Measurements from ENCODE around the gene LRSAM1. TPM values are rescaled to one million over a fixed set of nuclear protein-coding genes. Genes with fewer than 3 reads are reported as not detected.

LRSAM1 gene
- total RNA-seq (10 to 100 TPM; 14.2 to 28.5 (median 20.9) TPM), polyA plus RNA-seq (10 to 100 TPM in 1 of 2 donors, 1 to 10 TPM in 1; 9.0 to 11.9 TPM)
- long read RNA-seq, donor 1, transcript LRSAM1-201 (26 exons, 3,146 nt): major isoform, 31 of 174 reads
- long read RNA-seq, donor 1, partial matches to known transcripts: 114 of 174 reads
- long read RNA-seq, donor 1, other reads (novel, unspliced or antisense): 27 of 174 reads
- long read RNA-seq, donor 2: 0 reads
- long read RNA-seq, donor 3, transcript LRSAM1-202 (25 exons, 3,376 nt): minor isoform, 13 of 77 reads
- long read RNA-seq, donor 3, transcript LRSAM1-201 (26 exons, 3,146 nt): major isoform, 37 of 77 reads
- long read RNA-seq, donor 3, partial matches to known transcripts: 9 of 77 reads
- long read RNA-seq, donor 3, other reads (novel, unspliced or antisense): 18 of 77 reads

GRCh38 chr9:127450830-127451607 is at the start of gene LRSAM1, which contains the start of gene RPL12:
Gene LRSAM1, plus strand, starts transcription at chr9:127451510. Its CDS starts 3,018 bp downstream, at chr9:127454528.
Gene RPL12, minus strand, starts transcription at chr9:127451406. Its CDS starts 89 bp downstream, at chr9:127451317.
- Histone ChIP-seq H3K9me3 (no peaks in the 10 kb centered on the region), H3K27ac (peak within 1 kb of the TSS; percentile 79 to 85), H3K4me3 (peak within 1 kb of the TSS; percentile 85), H3K36me3 (no peaks in the 10 kb centered on the region), H3K27me3 (no peaks in the 10 kb centered on the region), H3K4me1 (ENCODE audit: insufficient read depth) (peaks cover 12% of the 10 kb centered on the region)
- DNase-seq: peak; percentile 98 to 100 (median 99)
- intact Hi-C loops (cut with DNase I): loop anchor here in 1 of 4 donors (5.0 kb wide), 1 partner anchor 136 kb away; no protein-coding TSS in a partner anchor
- TF ChIP-seq POLR2A (IDR thresholded peaks at IDR 0.05) (peak; percentile 100), EP300 (IDR thresholded peaks at IDR 0.05) (no peak)
- WGBS, 3 donors: 0 to 2% (median 1%) methylated on average over 63 to 71 of the region's 71 CpGs

DNA sequence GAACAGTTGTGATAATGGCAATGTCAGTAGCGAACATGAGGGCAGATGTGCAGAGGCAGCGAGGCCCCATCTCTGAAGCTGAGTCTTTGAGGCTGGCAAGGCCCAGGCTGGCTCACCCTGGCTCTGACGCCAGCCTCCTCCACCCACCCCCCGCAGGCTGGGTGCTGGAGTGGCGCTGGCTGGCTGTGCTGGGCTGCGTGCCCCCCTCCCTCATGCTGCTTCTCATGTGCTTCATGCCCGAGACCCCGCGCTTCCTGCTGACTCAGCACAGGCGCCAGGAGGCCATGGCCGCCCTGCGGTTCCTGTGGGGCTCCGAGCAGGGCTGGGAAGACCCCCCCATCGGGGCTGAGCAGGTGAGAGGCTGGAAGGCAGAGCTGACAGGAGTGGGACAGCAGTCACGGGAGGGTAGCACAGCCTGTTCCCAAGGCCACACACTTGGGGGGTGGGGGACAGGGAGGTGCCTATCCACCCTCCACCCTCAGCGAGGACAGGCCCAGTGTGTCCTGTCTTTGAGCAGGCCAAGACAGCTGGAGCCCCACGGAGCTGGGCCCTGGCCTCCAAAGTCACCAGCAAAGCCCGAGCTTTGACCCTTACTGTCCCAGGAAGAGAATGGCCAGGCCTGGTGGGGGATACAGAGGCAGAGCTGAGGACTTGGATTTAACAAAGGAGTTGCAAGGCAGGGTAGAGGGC is 48.8 kb upstream of the LRSAM1 start:
- TF ChIP-seq POLR2A (IDR thresholded peaks at IDR 0.05) (no peak), CTCF (IDR thresholded peaks at IDR 0.05) (no peak), EP300 (IDR thresholded peaks at IDR 0.05) (no peak)
- no peak for DNase-seq
- Histone ChIP-seq H3K36me3 (no peaks in the 10 kb centered on the region), H3K4me1 (ENCODE audit: insufficient read depth) (peaks cover 2% of the 10 kb centered on the region), H3K4me3 (no peak overlapping the region), H3K27me3 (no peaks in the 10 kb centered on the region), H3K27ac (no peak overlapping the region), H3K9me3 (no peaks in the 10 kb centered on the region)
- WGBS, 3 donors: 78 to 82% (median 82%) methylated on average over 16 to 18 of the region's 18 CpGs
- intact Hi-C loops (cut with DNase I): no loop called here

DNA sequence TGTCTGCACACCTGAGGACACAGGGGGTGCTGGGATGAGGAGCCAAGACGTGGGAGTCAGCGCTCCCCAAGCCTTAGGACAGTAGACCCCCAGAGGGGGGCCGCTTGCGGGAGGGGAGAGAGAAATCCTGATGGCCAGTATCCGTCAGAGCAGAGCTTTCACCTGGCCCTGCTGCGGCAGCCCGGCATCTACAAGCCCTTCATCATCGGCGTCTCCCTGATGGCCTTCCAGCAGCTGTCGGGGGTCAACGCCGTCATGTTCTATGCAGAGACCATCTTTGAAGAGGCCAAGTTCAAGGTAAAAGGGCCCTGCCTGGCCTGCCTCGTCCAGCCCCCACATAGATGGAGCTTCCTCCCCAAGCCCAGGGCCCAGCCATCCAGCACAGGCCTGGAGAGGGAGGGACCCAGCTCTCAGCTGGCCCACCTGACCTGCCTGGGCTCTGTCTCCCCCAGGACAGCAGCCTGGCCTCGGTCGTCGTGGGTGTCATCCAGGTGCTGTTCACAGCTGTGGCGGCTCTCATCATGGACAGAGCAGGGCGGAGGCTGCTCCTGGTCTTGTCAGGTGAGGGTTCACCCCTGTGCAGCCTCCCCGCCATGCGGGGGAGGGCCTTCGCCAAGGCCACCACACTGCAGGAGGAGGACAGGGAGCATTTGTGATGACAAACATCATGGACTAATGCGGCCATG is 47.7 kb upstream of the LRSAM1 start:
- intact Hi-C loops (cut with DNase I): no loop called here
- Histone ChIP-seq H3K4me1 (ENCODE audit: insufficient read depth) (no peaks in the 10 kb centered on the region), H3K27me3 (no peaks in the 10 kb centered on the region), H3K9me3 (no peaks in the 10 kb centered on the region), H3K36me3 (no peaks in the 10 kb centered on the region), H3K27ac (no peak overlapping the region), H3K4me3 (no peak overlapping the region)
- TF ChIP-seq CTCF (IDR thresholded peaks at IDR 0.05) (no peak), POLR2A (IDR thresholded peaks at IDR 0.05) (no peak), EP300 (IDR thresholded peaks at IDR 0.05) (no peak)
- DNase-seq: no peak
- WGBS, 3 donors: 81 to 86% (median 83%) methylated on average over 21 to 22 of the region's 22 CpGs

DNA sequence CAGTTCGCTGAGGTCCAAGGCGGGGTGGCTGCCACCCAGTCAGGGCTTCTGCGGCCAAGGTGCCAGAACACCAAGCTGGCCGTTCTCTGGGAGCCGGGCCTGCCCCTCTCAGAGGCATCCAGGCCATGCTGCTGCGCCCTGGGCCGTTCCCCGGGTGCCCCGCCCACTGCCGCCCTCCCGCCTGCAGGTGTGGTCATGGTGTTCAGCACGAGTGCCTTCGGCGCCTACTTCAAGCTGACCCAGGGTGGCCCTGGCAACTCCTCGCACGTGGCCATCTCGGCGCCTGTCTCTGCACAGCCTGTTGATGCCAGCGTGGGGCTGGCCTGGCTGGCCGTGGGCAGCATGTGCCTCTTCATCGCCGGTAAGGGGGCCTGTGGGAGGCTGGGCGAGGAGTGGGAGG is 46.7 kb upstream of the LRSAM1 start:
- no peaks in the 10 kb centered on the region for H3K4me1 ChIP-seq (ENCODE audit: insufficient read depth)
- 90 to 92% (median 92%) methylated on average over 23 of the region's 23 CpGs for WGBS, 3 donors
- intact Hi-C loops (cut with DNase I): no loop called here
- H3K4me3 ChIP-seq: no peak overlapping the region
- H3K27me3 ChIP-seq: no peaks in the 10 kb centered on the region
- no peaks in the 10 kb centered on the region for H3K36me3 ChIP-seq
- no peaks in the 10 kb centered on the region for H3K9me3 ChIP-seq
- no peak for DNase-seq
- no peak overlapping the region for H3K27ac ChIP-seq
- TF ChIP-seq POLR2A (IDR thresholded peaks at IDR 0.05): no peak
- no peak for TF ChIP-seq EP300 (IDR thresholded peaks at IDR 0.05)
- TF ChIP-seq CTCF (IDR thresholded peaks at IDR 0.05): no peak
